Urinary bladder (tissue), 4 donors: Measurements from ENCODE around the gene NDUFS2. TPM values are rescaled to one million over a fixed set of nuclear protein-coding genes. Genes with fewer than 3 reads are reported as not detected.

Experiments
- DNase-seq: peaks from one replicate; pipeline ENCODE4 v3.0.0-alpha.2; 2015; ENCODE audit errors: extremely low spot score
- H3K27ac ChIP-seq: one replicate; pipeline ENCODE4 v1.5.1; 2013; ENCODE audit warnings: low read depth, mild to moderate bottlenecking, moderate library complexity
- H3K36me3 ChIP-seq: one replicate; pipeline ENCODE4 v1.6.1; 2013; ENCODE audit warnings: mild to moderate bottlenecking, moderate library complexity; ENCODE audit not compliant: insufficient read depth
- H3K4me1 ChIP-seq: one replicate; pipeline ENCODE4 v1.6.1; 2013; ENCODE audit warnings: mild to moderate bottlenecking, moderate library complexity; ENCODE audit not compliant: insufficient read depth
- H3K4me3 ChIP-seq: one replicate; pipeline ENCODE4 v1.5.1; 2013; ENCODE audit warnings: low read depth, low read length
- WGBS: extraction: QIAGEN DNeasy Blood & Tissue Kit; methylation state at CpG from one replicate; pipeline ENCODE4 v1.1.7; 2013; 5-methylcytosine and 5-hydroxymethylcytosine counted together
- polyA plus RNA-seq: library from polyadenylated mRNA; stranded (reverse); fragments of 200-250 nt; gene quantifications from one replicate; pipeline ENCODE4 v1.2.3, GENCODE V29; 2013
- total RNA-seq: library from RNA; depleted of rRNA; stranded (reverse); fragments of >200 nt; gene quantifications from one replicate; pipeline ENCODE4 v1.2.3, GENCODE V29; 2014
- donor health status: healthy with polysubstance abuse.
- donor health status: healthy.

The NDUFS2 gene
- total and polyA plus RNA-seq, 2 donors = 71.9 to 100 TPM

- WGBS = 78% methylated on average over 21 of the region's 21 CpGs
- H3K4me3 ChIP-seq = no peak overlapping the region
- H3K4me1 ChIP-seq = no peaks in the 10 kb centered on the region
- DNase-seq = no peak
- no peak overlapping the region for H3K27ac ChIP-seq
- H3K36me3 ChIP-seq = no peaks in the 10 kb centered on the region
Measured at GRCh38 chr1:161193561-161194235, 8.5 kb upstream of the NDUFS2 start.

DNA sequence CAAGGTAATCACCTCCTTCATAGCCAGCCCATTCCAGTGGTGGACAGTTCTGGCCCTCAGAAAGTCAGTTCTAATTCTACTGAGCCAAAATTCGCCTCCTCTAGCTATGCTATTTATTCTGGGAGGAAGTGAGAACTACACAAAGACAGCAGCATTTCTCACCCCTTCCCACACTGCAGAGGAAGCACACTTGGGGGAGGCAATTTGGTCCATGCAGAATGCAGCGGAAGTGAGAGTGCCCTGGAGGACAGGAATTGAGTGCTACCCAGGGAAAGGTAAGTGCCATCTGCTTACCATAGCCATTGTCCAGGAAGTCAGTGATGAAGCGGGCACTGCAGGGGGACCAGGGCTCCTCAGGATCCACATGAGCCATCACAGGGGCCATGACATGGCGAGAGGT is 7.0 kb upstream of the NDUFS2 start:
- Histone ChIP-seq H3K27ac (no peak overlapping the region), H3K4me1 (no peaks in the 10 kb centered on the region), H3K4me3 (no peak overlapping the region), H3K36me3 (no peaks in the 10 kb centered on the region)
- WGBS = 83% methylated on average over 4 of the region's 4 CpGs
- no peak for DNase-seq

GRCh38 chr1:161196111-161196510 is 6.1 kb upstream of the NDUFS2 start:
- no peak overlapping the region for H3K27ac ChIP-seq
- 93% methylated on average over 7 of the region's 7 CpGs for WGBS
- no peak for DNase-seq
- no peaks in the 10 kb centered on the region for H3K4me1 ChIP-seq
- no peak overlapping the region for H3K4me3 ChIP-seq
- no peaks in the 10 kb centered on the region for H3K36me3 ChIP-seq

DNA sequence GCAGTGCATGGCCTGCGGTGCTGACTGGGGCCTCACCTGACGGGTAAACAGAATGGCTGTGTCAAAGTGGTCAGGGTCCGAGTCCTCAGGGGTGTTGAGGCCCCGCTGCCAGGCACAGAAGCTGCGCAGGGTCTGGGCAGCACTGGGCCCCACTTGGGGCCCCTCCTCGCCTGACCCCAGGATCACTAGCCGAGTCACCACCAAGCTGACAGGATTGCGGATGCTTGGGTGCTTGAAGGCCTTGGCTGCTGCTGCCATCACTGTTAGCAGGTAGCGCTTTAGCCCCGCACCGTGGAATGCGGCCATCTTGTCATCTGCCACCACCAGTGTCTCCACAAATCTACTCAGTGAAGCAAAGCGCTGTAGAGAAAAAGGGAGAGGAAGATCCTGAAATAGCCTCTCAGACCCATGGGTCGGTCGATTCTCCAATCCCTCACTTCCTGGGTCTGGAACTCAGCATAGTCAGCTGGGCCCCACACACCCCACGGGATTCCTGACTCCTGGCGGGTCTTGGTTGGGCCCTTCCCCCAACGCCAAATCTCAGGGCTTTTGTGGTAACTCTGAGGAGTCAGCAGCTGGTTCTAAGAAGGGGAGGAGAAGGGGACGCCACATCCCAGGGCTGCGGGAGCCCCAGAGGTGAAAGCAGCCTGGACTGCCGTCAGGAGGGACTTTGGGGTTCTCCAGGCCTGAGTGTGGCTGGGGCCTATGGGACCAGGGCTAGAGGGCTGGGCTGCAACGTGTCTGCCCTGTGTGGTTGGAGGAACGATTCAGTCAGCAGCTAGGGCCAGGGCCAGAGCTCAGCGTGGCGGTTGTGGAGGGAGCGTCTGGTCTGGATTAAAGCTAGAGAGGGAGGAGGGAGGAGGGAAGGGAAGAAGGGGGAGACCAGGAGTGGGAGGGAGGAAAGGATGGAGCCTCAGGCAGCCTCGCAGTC is 5.4 kb upstream of the NDUFS2 start:
- 48% methylated on average over 27 of the region's 27 CpGs for WGBS

DNA sequence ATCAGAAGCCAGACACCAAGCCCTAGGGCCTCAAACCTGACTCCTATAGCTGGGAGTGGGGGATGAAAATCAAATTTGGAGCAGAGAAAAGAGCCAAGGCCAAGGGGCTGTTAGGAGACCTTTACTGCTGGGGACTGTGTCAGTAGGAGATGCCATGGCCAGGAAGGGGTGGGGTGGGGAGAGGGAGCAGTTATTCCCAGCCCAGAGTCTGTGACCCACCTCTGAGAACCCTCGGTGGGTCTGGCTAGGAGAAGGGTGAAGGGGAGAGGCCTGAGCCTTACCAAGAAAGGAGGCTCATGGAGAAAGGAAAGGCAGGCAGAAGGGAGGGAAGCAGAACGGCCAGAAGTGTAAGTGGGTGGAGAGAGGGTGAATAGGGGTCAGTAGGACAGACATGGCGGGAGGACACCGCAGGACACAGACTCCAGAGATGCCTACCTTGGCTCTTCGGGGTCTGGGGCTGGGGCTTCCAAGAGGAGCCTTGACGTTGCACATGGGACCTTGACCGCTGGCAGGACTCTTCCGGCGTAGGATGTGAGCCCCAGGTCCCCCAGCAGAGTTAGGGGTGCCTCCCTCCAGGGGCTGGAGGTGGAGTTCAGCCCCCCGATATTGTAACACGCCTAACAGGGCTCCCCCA is 4.5 kb upstream of the NDUFS2 start:
- no peaks in the 10 kb centered on the region for H3K36me3 ChIP-seq
- 44% methylated on average over 11 of the region's 11 CpGs for WGBS
- H3K27ac ChIP-seq = peak overlapping the region; percentile 32
- H3K4me1 ChIP-seq = no peaks in the 10 kb centered on the region
- DNase-seq = no peak
- H3K4me3 ChIP-seq = peak overlapping the region; percentile 6

More for the DNA sequence above, 5.4 kb upstream of the NDUFS2 start:
- Histone ChIP-seq H3K4me1 (no peaks in the 10 kb centered on the region), H3K36me3 (no peaks in the 10 kb centered on the region), H3K4me3 (no peak overlapping the region), H3K27ac (peak overlapping the region; percentile 69)
- no peak for DNase-seq

GRCh38 chr1:161198194-161198896 is 3.8 kb upstream of the NDUFS2 start:
- Histone ChIP-seq H3K4me3 (peak overlapping the region; percentile 6), H3K27ac (no peak overlapping the region), H3K36me3 (no peaks in the 10 kb centered on the region), H3K4me1 (no peaks in the 10 kb centered on the region)
- WGBS = 16% methylated on average over 20 of the region's 20 CpGs
- no peak for DNase-seq

- H3K27ac ChIP-seq = peak within 1 kb of the TSS; percentile 55
- WGBS = 16% methylated on average over 11 of the region's 11 CpGs
- DNase-seq = peak; percentile 65
- H3K4me1 ChIP-seq = peaks cover 2% of the 10 kb centered on the region
- no peaks in the 10 kb centered on the region for H3K36me3 ChIP-seq
- H3K4me3 ChIP-seq = peak within 1 kb of the TSS; percentile 6
Measured at GRCh38 chr1:161198897-161199431, 3.2 kb upstream of the NDUFS2 start, which contains the start of gene ADAMTS4. Gene ADAMTS4 (minus strand): TSS chr1:161199054. CDS start chr1:161198627, 427 bp downstream.

DNA sequence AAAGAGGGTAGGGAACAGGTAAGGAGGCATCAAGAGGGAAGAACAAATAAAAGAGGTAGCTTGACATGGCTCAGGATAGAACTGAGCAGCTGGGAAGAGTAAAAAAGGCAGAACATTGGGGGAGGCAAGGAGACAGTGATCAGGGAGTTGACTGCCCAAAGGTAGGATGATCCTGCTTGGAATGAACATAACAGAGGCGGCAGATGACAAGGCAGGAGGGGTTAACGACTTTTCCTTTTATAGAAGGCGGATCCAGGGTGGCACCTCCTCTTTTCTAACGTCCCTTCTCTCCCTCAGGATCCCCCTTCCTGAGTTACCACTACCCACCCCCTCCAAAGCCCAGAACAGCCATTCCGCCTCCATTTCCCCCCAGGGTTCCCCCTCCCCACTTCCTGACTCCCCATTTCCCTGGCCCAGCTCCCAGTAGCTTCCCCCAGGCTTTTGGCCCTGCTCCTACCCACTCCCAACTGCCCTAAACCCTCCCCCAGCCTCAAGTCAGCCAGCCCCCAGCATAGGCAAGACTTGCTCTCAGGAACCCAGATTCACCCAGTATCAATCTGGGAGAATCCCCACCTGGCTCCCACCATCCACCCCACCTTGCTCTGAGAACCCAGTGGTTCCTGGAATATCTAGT is 2.5 kb upstream of the NDUFS2 start:
- Histone ChIP-seq H3K4me3 (no peak overlapping the region), H3K36me3 (no peaks in the 10 kb centered on the region), H3K4me1 (peaks cover 2% of the 10 kb centered on the region), H3K27ac (peak overlapping the region; percentile 55)
- DNase-seq = no peak
- WGBS = 44% methylated on average over 5 of the region's 5 CpGs

- H3K36me3 ChIP-seq = no peaks in the 10 kb centered on the region
- peaks cover 2% of the 10 kb centered on the region for H3K4me1 ChIP-seq
- no peak for DNase-seq
- peak overlapping the region; percentile 90 for H3K27ac ChIP-seq
- no peak overlapping the region for H3K4me3 ChIP-seq
- WGBS = 66% methylated on average over 5 of the region's 5 CpGs
Measured at GRCh38 chr1:161200421-161200991, 1.7 kb upstream of the NDUFS2 start.

- peak overlapping the region; percentile 90 for H3K27ac ChIP-seq
- peaks cover 2% of the 10 kb centered on the region for H3K4me1 ChIP-seq
- H3K4me3 ChIP-seq = peak overlapping the region; percentile 34
- 18% methylated on average over 13 of the region's 13 CpGs for WGBS
- no peaks in the 10 kb centered on the region for H3K36me3 ChIP-seq
- no peak for DNase-seq
Measured at GRCh38 chr1:161200992-161201835, 953 bp upstream of the NDUFS2 start.

GRCh38 chr1:161206411-161207140 is 4.4 kb downstream of the NDUFS2 start:
- Histone ChIP-seq H3K36me3 (peaks cover 7% of the 10 kb centered on the region), H3K4me3 (no peak overlapping the region), H3K27ac (peak overlapping the region; percentile 53), H3K4me1 (peaks cover 2% of the 10 kb centered on the region)
- WGBS = 71% methylated on average over 12 of the region's 12 CpGs
- DNase-seq = no peak
